CD4-positive, alpha-beta T cell treated with Interleukin-15 for 1 hour (primary cell): Measurements from ENCODE around the gene ITPK1.
A peak's percentile ranks its signal among the peaks of the same experiment; 100 is the strongest.

ENCODE experiments used
- DNase-seq: peaks from one replicate; pipeline ENCODE4 v3.0.0-alpha.2; 2020

ITPK1 gene

GRCh38 chr14:93103392-93104080 lies 12.2 kb downstream of the ITPK1 start:
- DNase-seq, result peak; percentile 70

- DNase-seq, result no peak
Measured at GRCh38 chr14:93102141-93102540, 13.6 kb downstream of the ITPK1 start.

GRCh38 chr14:93101181-93101580 lies 14.5 kb downstream of the ITPK1 start:
- DNase-seq, result no peak

GRCh38 chr14:93100570-93100969 lies 15.2 kb downstream of the ITPK1 start:
- DNase-seq, result no peak

- DNase-seq, result no peak
Measured at GRCh38 chr14:93100100-93100499, 15.6 kb downstream of the ITPK1 start.

- DNase-seq, result no peak
Measured at GRCh38 chr14:93099643-93100042, 16.1 kb downstream of the ITPK1 start.

GRCh38 chr14:93099196-93099595 lies 16.5 kb downstream of the ITPK1 start:
- DNase-seq, result no peak

- DNase-seq, result no peak
Measured at GRCh38 chr14:93096691-93097322, 18.9 kb downstream of the ITPK1 start.

GRCh38 chr14:93095742-93096510 lies 19.8 kb downstream of the ITPK1 start:
- no peak for DNase-seq

- no peak for DNase-seq
Measured at GRCh38 chr14:93094121-93094918, 21.4 kb downstream of the ITPK1 start.

GRCh38 chr14:93092606-93093556 lies 22.8 kb downstream of the ITPK1 start:
- no peak for DNase-seq

GRCh38 chr14:93091666-93092065 lies 24.1 kb downstream of the ITPK1 start:
- no peak for DNase-seq

GRCh38 chr14:93090826-93091555 lies 24.7 kb downstream of the ITPK1 start:
- no peak for DNase-seq

- no peak for DNase-seq
Measured at GRCh38 chr14:93089521-93090269, 26.0 kb downstream of the ITPK1 start.

GRCh38 chr14:93086441-93087055 lies 29.2 kb downstream of the ITPK1 start:
- DNase-seq, result no peak

- no peak for DNase-seq
Measured at GRCh38 chr14:93085911-93086310, 29.8 kb downstream of the ITPK1 start.

GRCh38 chr14:93084866-93085857 lies 30.6 kb downstream of the ITPK1 start:
- no peak for DNase-seq

- DNase-seq, result no peak
Measured at GRCh38 chr14:93084402-93084801, 31.3 kb downstream of the ITPK1 start.

GRCh38 chr14:93083917-93084316 lies 31.8 kb downstream of the ITPK1 start:
- DNase-seq, result no peak
